ENCODE results near the gene CSPG4. TPM values are rescaled to one million over a fixed set of nuclear protein-coding genes. Genes with fewer than 3 reads are reported as not detected.

Gene CSPG4
- total and polyA plus RNA-seq, 2 donors (not counting 3 experiments of a cell fraction or from before 2014, with no cell fraction given) = not detected

GRCh38 chr15:75695634-75696310, 16.9 kb downstream of the CSPG4 start:
- Histone ChIP-seq H3K9me1 (replicated peaks; ENCODE audit: control insufficient read depth, extremely low read depth, insufficient read depth, low read length) (no peaks in the 10 kb centered on the region), H2AFZ (ENCODE audit: low read depth, low read length) (no peak overlapping the region), H3K27me3 (ENCODE audit: control insufficient read depth in 2 of 2, insufficient read depth in 2 of 2, low read length in 2 of 2) (peaks cover 39 to 48% of the 10 kb centered on the region in 2 experiments), H3K36me3 (ENCODE audit: control insufficient read depth in 2 of 2, extremely low read depth in 1 of 2, insufficient read depth in 2 of 2, low read length in 2 of 2) (no peaks in the 10 kb centered on the region), H3K9ac (replicated peaks; ENCODE audit: extremely low read depth, insufficient read depth, low read length) (no peak overlapping the region), H4K20me1 (replicated peaks; ENCODE audit: control insufficient read depth, extremely low read depth, insufficient read depth, low read length) (no peaks in the 10 kb centered on the region), H3K4me2 (ENCODE audit: insufficient read depth, low read length) (no peak overlapping the region), H3K79me2 (ENCODE audit: control insufficient read depth, insufficient read depth, low read length) (no peaks in the 10 kb centered on the region), H3K4me3 (replicated peaks in 1 of 3; ENCODE audit: insufficient read depth in 1 of 3, low read depth in 1 of 3, low read length in 3 of 3) (no peak overlapping the region), H3K4me1 (ENCODE audit: control insufficient read depth, extremely low read depth, insufficient read depth, low read length) (peaks cover 16% of the 10 kb centered on the region), H3K27ac (ENCODE audit: insufficient read depth, low read depth, low read length) (no peak overlapping the region), H3K9me3 (replicated peaks; ENCODE audit: control insufficient read depth, insufficient read depth, low read length) (no peaks in the 10 kb centered on the region)
- CTCF ChIA-PET = no interaction called here
- no TSS peak for BruUV-seq (replicated peaks)
- POLR2A ChIA-PET = no interaction called here
- FAIRE-seq (no peak), DNase-seq (ENCODE audit: low read depth, low spot score) (no peak)
- intact Hi-C loops (cut with micrococcal nuclease) = loop anchor here (2.0 kb wide), 2 partner anchors 37 to 107 kb away; no protein-coding TSS in a partner anchor
- dilution Hi-C loops (cut with MboI; ENCODE audit: extremely low pct_ligation_motif_present, low sequenced_read_pairs) = no loop called here
- TF ChIP-seq POLR2A (IDR thresholded peaks at IDR 0.05; ENCODE audit: low read depth, low read length) (no peak), MAX (IDR thresholded peaks at IDR 0.05; ENCODE audit: insufficient read depth, insufficient read length) (no peak), GATA2 (IDR thresholded peaks at IDR 0.05; ENCODE audit: insufficient read depth, insufficient read length, low read depth, low read length) (no peak)

GRCh38 chr15:75695220-75695619, 17.4 kb downstream of the CSPG4 start:
- H4K20me1 ChIP-seq (replicated peaks; ENCODE audit: control insufficient read depth, extremely low read depth, insufficient read depth, low read length) = no peaks in the 10 kb centered on the region
- POLR2A ChIA-PET = no interaction called here
- H3K4me2 ChIP-seq (ENCODE audit: insufficient read depth, low read length) = no peak overlapping the region
- H3K27ac ChIP-seq (ENCODE audit: insufficient read depth, low read depth, low read length) = no peak overlapping the region
- H3K27me3 ChIP-seq (ENCODE audit: control insufficient read depth in 2 of 2, insufficient read depth in 2 of 2, low read length in 2 of 2) = peaks cover 42 to 52% of the 10 kb centered on the region in 2 experiments
- CTCF ChIA-PET = interaction anchor here (1.0 to 2.3 kb wide), 4 partner anchors 9 to 107 kb away, joined by 4 to 15 read pairs (median 7); a partner anchor contains a TSS
- no peak for FAIRE-seq
- H3K36me3 ChIP-seq (ENCODE audit: control insufficient read depth in 2 of 2, extremely low read depth in 1 of 2, insufficient read depth in 2 of 2, low read length in 2 of 2) = no peaks in the 10 kb centered on the region
- no peak for TF ChIP-seq MAX (IDR thresholded peaks at IDR 0.05; ENCODE audit: insufficient read depth, insufficient read length)
- no peak for TF ChIP-seq JUN (IDR thresholded peaks at IDR 0.05; ENCODE audit: borderline replicate concordance, insufficient read depth, insufficient read length, low read depth)
- TF ChIP-seq EZH2 (IDR thresholded peaks at IDR 0.05; ENCODE audit: borderline replicate concordance, low read depth, low read length, severe bottlenecking) = no peak
- no peak for TF ChIP-seq CTCF (IDR thresholded peaks at IDR 0.05; ENCODE audit: extremely low read depth in 1 of 2, insufficient read depth in 1 of 2, low read depth in 1 of 2, low read length in 2 of 2)
- no peak for TF ChIP-seq POLR2A (IDR thresholded peaks at IDR 0.05; ENCODE audit: low read depth, low read length)
- TF ChIP-seq POLR2AphosphoS5 (IDR thresholded peaks at IDR 0.05; ENCODE audit: insufficient read depth, low read depth, low read length) = no peak
- TF ChIP-seq GATA2 (IDR thresholded peaks at IDR 0.05; ENCODE audit: insufficient read depth, insufficient read length, low read depth, low read length) = no peak
- no peak for TF ChIP-seq MYC (IDR thresholded peaks at IDR 0.05; ENCODE audit: low read depth, low read length)
- TF ChIP-seq FOS (IDR thresholded peaks at IDR 0.05; ENCODE audit: borderline replicate concordance, insufficient read depth, low read length) = no peak
- no peaks in the 10 kb centered on the region for H3K9me3 ChIP-seq (replicated peaks; ENCODE audit: control insufficient read depth, insufficient read depth, low read length)
- no peak for DNase-seq (ENCODE audit: low read depth, low spot score)
- no peaks in the 10 kb centered on the region for H3K79me2 ChIP-seq (ENCODE audit: control insufficient read depth, insufficient read depth, low read length)
- H3K4me3 ChIP-seq (replicated peaks in 1 of 3; ENCODE audit: insufficient read depth in 1 of 3, low read depth in 1 of 3, low read length in 3 of 3) = no peak overlapping the region
- H3K4me1 ChIP-seq (ENCODE audit: control insufficient read depth, extremely low read depth, insufficient read depth, low read length) = peaks cover 16% of the 10 kb centered on the region
- H3K9ac ChIP-seq (replicated peaks; ENCODE audit: extremely low read depth, insufficient read depth, low read length) = no peak overlapping the region
- intact Hi-C loops (cut with micrococcal nuclease) = loop anchor here (2.0 kb wide), 2 partner anchors 38 to 108 kb away; no protein-coding TSS in a partner anchor
- no peak overlapping the region for H2AFZ ChIP-seq (ENCODE audit: low read depth, low read length)
- dilution Hi-C loops (cut with MboI; ENCODE audit: extremely low pct_ligation_motif_present, low sequenced_read_pairs) = no loop called here
- H3K9me1 ChIP-seq (replicated peaks; ENCODE audit: control insufficient read depth, extremely low read depth, insufficient read depth, low read length) = no peaks in the 10 kb centered on the region
- no TSS peak for BruUV-seq (replicated peaks)
